ENCODE measurements around the gene NES. TPM values are rescaled to one million over a fixed set of nuclear protein-coding genes. Genes with fewer than 3 reads are reported as not detected.

NES gene
- 356 and 359 TPM in 2 replicates for total RNA-seq (2014; rRNA removed; shearing (Covaris generic))

GRCh38 chr1:156676820-156677615 lies at the start of gene NES:
TSS of gene NES (minus strand) at chr1:156677407. CDS start at chr1:156677264, 143 bp downstream.
- peaks cover 7% of the 10 kb centered on the region; the same call in 1 of the 2 replicates for H3K27me3 ChIP-seq
- H3K36me3 ChIP-seq, result peaks cover 36% of the 10 kb centered on the region
- H3K4me1 ChIP-seq, result peaks cover 22% of the 10 kb centered on the region
- peak within 1 kb of the TSS; percentile 96 for H3K4me3 ChIP-seq
- peak within 1 kb of the TSS; percentile 98 for H3K27ac ChIP-seq
- peak; percentile 93 to 95 for DNase-seq
- H3K9me3 ChIP-seq (replicated peaks), result no peaks in the 10 kb centered on the region

GRCh38 chr1:156726549-156727226 lies 49.5 kb upstream of the NES start:
- H3K27me3 ChIP-seq, result no peaks in the 10 kb centered on the region
- H3K4me3 ChIP-seq, result no peak overlapping the region
- H3K27ac ChIP-seq, result no peak overlapping the region
- H3K36me3 ChIP-seq, result peaks cover 34% of the 10 kb centered on the region
- DNase-seq, result peak; percentile 32 to 48
- no peaks in the 10 kb centered on the region for H3K9me3 ChIP-seq (replicated peaks)
- H3K4me1 ChIP-seq, result peaks cover 12% of the 10 kb centered on the region

GRCh38 chr1:156725683-156726280 lies 48.6 kb upstream of the NES start:
- DNase-seq, result peak; percentile 80 to 92
- Histone ChIP-seq H3K27me3 (no peaks in the 10 kb centered on the region), H3K27ac (no peak overlapping the region), H3K4me1 (peaks cover 12% of the 10 kb centered on the region), H3K9me3 (replicated peaks) (no peaks in the 10 kb centered on the region), H3K4me3 (peak overlapping the region; percentile 11), H3K36me3 (peaks cover 37% of the 10 kb centered on the region)

GRCh38 chr1:156721535-156721934 lies 44.3 kb upstream of the NES start:
- Histone ChIP-seq H3K9me3 (replicated peaks) (no peaks in the 10 kb centered on the region), H3K27me3 (no peaks in the 10 kb centered on the region), H3K36me3 (peaks cover 34% of the 10 kb centered on the region), H3K27ac (no peak overlapping the region), H3K4me1 (peaks cover 6% of the 10 kb centered on the region), H3K4me3 (no peak overlapping the region)
- no peak for DNase-seq

- Histone ChIP-seq H3K4me3 (no peak overlapping the region), H3K9me3 (replicated peaks) (no peaks in the 10 kb centered on the region), H3K36me3 (peaks cover 33% of the 10 kb centered on the region), H3K4me1 (peaks cover 5% of the 10 kb centered on the region; the same call in 1 of the 2 replicates), H3K27me3 (no peaks in the 10 kb centered on the region), H3K27ac (no peak overlapping the region)
- DNase-seq, result no peak
Measured at GRCh38 chr1:156721131-156721530, 43.9 kb upstream of the NES start.

- H3K27ac ChIP-seq, result no peak overlapping the region
- no peaks in the 10 kb centered on the region for H3K4me1 ChIP-seq
- no peak overlapping the region for H3K4me3 ChIP-seq
- no peaks in the 10 kb centered on the region for H3K9me3 ChIP-seq (replicated peaks)
- H3K36me3 ChIP-seq, result peaks cover 5% of the 10 kb centered on the region; the same call in 1 of the 2 replicates
- no peaks in the 10 kb centered on the region for H3K27me3 ChIP-seq
- no peak for DNase-seq
Measured at GRCh38 chr1:156717351-156717750, 40.1 kb upstream of the NES start.

- Histone ChIP-seq H3K9me3 (replicated peaks) (no peaks in the 10 kb centered on the region), H3K36me3 (no peaks in the 10 kb centered on the region), H3K4me1 (peaks cover 3% of the 10 kb centered on the region; the same call in 1 of the 2 replicates), H3K27ac (no peak overlapping the region), H3K4me3 (no peak overlapping the region), H3K27me3 (no peaks in the 10 kb centered on the region)
- no peak for DNase-seq
Measured at GRCh38 chr1:156714830-156715229, 37.6 kb upstream of the NES start.

- no peaks in the 10 kb centered on the region for H3K36me3 ChIP-seq
- no peak overlapping the region for H3K4me3 ChIP-seq
- H3K27me3 ChIP-seq, result no peaks in the 10 kb centered on the region
- no peaks in the 10 kb centered on the region for H3K9me3 ChIP-seq (replicated peaks)
- H3K4me1 ChIP-seq, result peaks cover 6% of the 10 kb centered on the region; the same call in 1 of the 2 replicates
- no peak overlapping the region for H3K27ac ChIP-seq
- DNase-seq, result no peak
Measured at GRCh38 chr1:156712626-156713025, 35.4 kb upstream of the NES start.

GRCh38 chr1:156711011-156711817 lies 34.0 kb upstream of the NES start:
- no peaks in the 10 kb centered on the region for H3K36me3 ChIP-seq
- no peaks in the 10 kb centered on the region for H3K27me3 ChIP-seq
- peaks cover 6% of the 10 kb centered on the region; the same call in 1 of the 2 replicates for H3K4me1 ChIP-seq
- no peak for DNase-seq
- no peak overlapping the region for H3K4me3 ChIP-seq
- no peaks in the 10 kb centered on the region for H3K9me3 ChIP-seq (replicated peaks)
- no peak overlapping the region for H3K27ac ChIP-seq

- Histone ChIP-seq H3K36me3 (no peaks in the 10 kb centered on the region), H3K27me3 (peaks cover 2% of the 10 kb centered on the region; the same call in 1 of the 2 replicates), H3K9me3 (replicated peaks) (no peaks in the 10 kb centered on the region), H3K27ac (no peak overlapping the region), H3K4me3 (no peak overlapping the region), H3K4me1 (peaks cover 10% of the 10 kb centered on the region)
- DNase-seq, result peak in 1 of 2 experiments; percentile 35
Measured at GRCh38 chr1:156709757-156710489, 32.7 kb upstream of the NES start.

GRCh38 chr1:156709031-156709430 lies 31.8 kb upstream of the NES start:
- no peak for DNase-seq
- Histone ChIP-seq H3K36me3 (no peaks in the 10 kb centered on the region), H3K9me3 (replicated peaks) (no peaks in the 10 kb centered on the region), H3K27me3 (peaks cover 9% of the 10 kb centered on the region; the same call in 1 of the 2 replicates), H3K4me1 (peaks cover 19% of the 10 kb centered on the region), H3K4me3 (no peak overlapping the region), H3K27ac (no peak overlapping the region)

GRCh38 chr1:156708218-156708661 lies 31.0 kb upstream of the NES start:
- no peaks in the 10 kb centered on the region for H3K36me3 ChIP-seq
- H3K27ac ChIP-seq, result no peak overlapping the region
- peaks cover 25% of the 10 kb centered on the region for H3K4me1 ChIP-seq

GRCh38 chr1:156707417-156708217 lies 30.4 kb upstream of the NES start:
- Histone ChIP-seq H3K36me3 (no peaks in the 10 kb centered on the region), H3K4me1 (peaks cover 25% of the 10 kb centered on the region), H3K27ac (no peak overlapping the region), H3K4me3 (no peak overlapping the region), H3K9me3 (replicated peaks) (no peaks in the 10 kb centered on the region), H3K27me3 (peaks cover 18% of the 10 kb centered on the region)
- no peak for DNase-seq

More at GRCh38 chr1:156708218-156708661, 31.0 kb upstream of the NES start:
- no peak overlapping the region for H3K4me3 ChIP-seq
- peaks cover 17% of the 10 kb centered on the region for H3K27me3 ChIP-seq
- DNase-seq, result no peak
- no peaks in the 10 kb centered on the region for H3K9me3 ChIP-seq (replicated peaks)
